GM11168 (cell line): ENCODE measurements around the gene CCDC12.

Experiments
- in situ Hi-C: fragments of 300-500 bp; cut with MboI; formaldehyde crosslinking; loops from one replicate; pipeline ENCODE4 v1.12.0; 2022; ENCODE audit warnings: low sequenced_read_pairs; ENCODE audit not compliant: unreplicated experiment

CCDC12 gene

GRCh38 chr3:46930166-46930944, 46.2 kb downstream of the CCDC12 start:
- in situ Hi-C loops: no loop called here

GRCh38 chr3:46929324-46929723, 47.2 kb downstream of the CCDC12 start:
- in situ Hi-C loops: no loop called here

GRCh38 chr3:46928282-46928681, 48.3 kb downstream of the CCDC12 start:
- in situ Hi-C loops: no loop called here

GRCh38 chr3:46927718-46928073, 48.8 kb downstream of the CCDC12 start:
- in situ Hi-C loops: no loop called here

GRCh38 chr3:46926871-46927717, 49.5 kb downstream of the CCDC12 start:
- in situ Hi-C loops: no loop called here

GRCh38 chr3:46926447-46926846, 50.1 kb downstream of the CCDC12 start:
- in situ Hi-C loops: no loop called here

GRCh38 chr3:46926039-46926438, 50.5 kb downstream of the CCDC12 start:
- in situ Hi-C loops: no loop called here

- in situ Hi-C loops: no loop called here
Measured at GRCh38 chr3:46925585-46925934, 51.0 kb downstream of the CCDC12 start.

- in situ Hi-C loops: no loop called here
Measured at GRCh38 chr3:46924921-46925584, 51.5 kb downstream of the CCDC12 start.

- in situ Hi-C loops: no loop called here
Measured at GRCh38 chr3:46923559-46924350, 52.8 kb downstream of the CCDC12 start.

- in situ Hi-C loops: no loop called here
Measured at GRCh38 chr3:46922871-46923558, 53.5 kb downstream of the CCDC12 start.

GRCh38 chr3:46922426-46922825, 54.1 kb downstream of the CCDC12 start:
- in situ Hi-C loops: no loop called here

GRCh38 chr3:46921871-46922271, 54.7 kb downstream of the CCDC12 start:
- in situ Hi-C loops: no loop called here

GRCh38 chr3:46921041-46921440, 55.5 kb downstream of the CCDC12 start:
- in situ Hi-C loops: no loop called here

GRCh38 chr3:46918634-46919033, 57.9 kb downstream of the CCDC12 start:
- in situ Hi-C loops: no loop called here

- in situ Hi-C loops: no loop called here
Measured at GRCh38 chr3:46918202-46918601, 58.3 kb downstream of the CCDC12 start.

- in situ Hi-C loops: no loop called here
Measured at GRCh38 chr3:46917257-46917656, 59.3 kb downstream of the CCDC12 start.

- in situ Hi-C loops: no loop called here
Measured at GRCh38 chr3:46916799-46917198, 59.7 kb downstream of the CCDC12 start.

- in situ Hi-C loops: no loop called here
Measured at GRCh38 chr3:46916278-46916677, 60.3 kb downstream of the CCDC12 start.

GRCh38 chr3:46915297-46915822, 61.2 kb downstream of the CCDC12 start:
- in situ Hi-C loops: no loop called here
